Spleen (tissue), 11 donors: Measurements from ENCODE around the gene RCL1. TPM values are rescaled to one million over a fixed set of nuclear protein-coding genes. Genes with fewer than 3 reads are reported as not detected.

Source experiments
- DNase-seq: peaks from one replicate; pipeline ENCODE4 v3.0.0-alpha.2; 2020
- H3K27ac ChIP-seq, 8 donors: fragments of 200-600 bp; sonication (generic) in 7 of 8; 1 replicate in 4 of 8; 2 replicates in 4 of 8; pipeline versions ENCODE4 v1.5.0 to v1.8.0; 2016 to 2021; ENCODE audit warnings: inconsistent platforms in 4 of 8, mild to moderate bottlenecking in 4 of 8, moderate library complexity in 1 of 8
- H3K27me3 ChIP-seq, 7 donors: fragments of 200-600 bp; sonication (generic) in 6 of 7; replicated peaks in 1 of 7; 1 replicate in 4 of 7; 2 replicates in 3 of 7; pipeline versions ENCODE4 v1.5.0 to v1.8.0; 2016 to 2021; ENCODE audit warnings: inconsistent platforms in 3 of 7, mild to moderate bottlenecking in 1 of 7
- H3K36me3 ChIP-seq, 6 donors: fragments of 200-600 bp; sonication (generic) in 5 of 6; 1 replicate in 4 of 6; 2 replicates in 2 of 6; pipeline versions ENCODE4 v1.5.0 to v1.8.0; 2016 to 2021; ENCODE audit warnings: inconsistent platforms in 2 of 6
- H3K4me1 ChIP-seq, 6 donors: fragments of 200-600 bp; sonication (generic) in 5 of 6; 1 replicate in 3 of 6; 2 replicates in 3 of 6; pipeline versions ENCODE4 v1.5.0 to v1.8.0; 2016 to 2021; ENCODE audit warnings: inconsistent platforms in 3 of 6
- H3K4me3 ChIP-seq, 8 donors: fragments of 200-600 bp; sonication (generic) in 7 of 8; 1 replicate in 4 of 8; 2 replicates in 4 of 8; pipeline versions ENCODE4 v1.5.0 to v1.8.0; 2016 to 2021; ENCODE audit warnings: inconsistent platforms in 4 of 8, mild to moderate bottlenecking in 4 of 8, moderate library complexity in 2 of 8
- H3K9me3 ChIP-seq, 8 donors: fragments of 200-600 bp; sonication (generic) in 7 of 8; 1 replicate in 4 of 8; 2 replicates in 4 of 8; pipeline versions ENCODE4 v1.5.0 to v1.8.0; 2016 to 2021; ENCODE audit warnings: inconsistent platforms in 4 of 8
- CTCF ChIP-seq, 11 experiments: fragments of 200-600 bp in 7 of 11; fragments of 450-650 bp in 4 of 11; sonication (generic) in 4 of 11; IDR thresholded peaks in 8 of 11; conservative IDR thresholded peaks in 3 of 11; 1 replicate in 7 of 11; 2 replicates in 4 of 11; pipeline versions ENCODE4 v1.4.0 to v1.8.0; 2016 to 2021; ENCODE audit warnings: antibody characterized with exemption in 11 of 11, inconsistent platforms in 4 of 11, mild to moderate bottlenecking in 1 of 11
- POLR2A ChIP-seq, 3 donors: fragments of 450-650 bp; IDR thresholded peaks; one replicate each; pipeline ENCODE4 v1.5.1; 2017; ENCODE audit warnings: antibody characterized with exemption in 3 of 3, mild to moderate bottlenecking in 1 of 3
- POLR2AphosphoS5 ChIP-seq, 3 donors: sonication (generic); formaldehyde crosslinking; IDR thresholded peaks; one replicate each; pipeline ENCODE4 v1.5.1; 2017; ENCODE audit warnings: antibody characterized with exemption in 3 of 3
- WGBS, 5 donors: extraction: QIAGEN DNeasy Blood & Tissue Kit in 3 of 5; methylation state at CpG; one replicate each; pipeline versions ENCODE4 v1.1.5 to v1.1.7; 2013 to 2018; 5-methylcytosine and 5-hydroxymethylcytosine counted together
- intact Hi-C: fragments of 100-400 bp; cut with DNase I; formaldehyde crosslinking; loops from one replicate; pipeline ENCODE4 v1.15.0; 2023; ENCODE audit warnings: low total_unique reads
- polyA plus RNA-seq, 3 donors: library from polyadenylated mRNA; stranded (reverse); fragments of 200-250 nt; gene quantifications; one replicate each; pipeline ENCODE4 v1.2.1, GENCODE V29; 2013
- total RNA-seq, 7 donors: library from RNA; depleted of rRNA in 3 of 7; stranded (reverse); fragments of >200 nt in 3 of 7; fragmentation: NEBNext Ultra II Directional in 4 of 7; extraction: Animal tissue kit (Norgen Biotek cat#: 25700) in 4 of 7; gene quantifications; one replicate each; pipeline versions ENCODE4 v1.1.0 to v1.2.1, GENCODE V29; 2016 to 2021
- donor health status: healthy with polysubstance abuse.
- donor health status: DM: no; HTN: no; CAD: no; lungs with moderate emphysema.
- donor health status: DM: no; HTN: no; CAD: no.
- donor health status: Bipolar disorder and iron deficiency.
- donor health status: healthy.
- donor health status: DM: no; HTN: no; CAD: no.
- donor health status: DM: yes; HTN: yes; CAD: no.

Gene RCL1
- total and polyA plus RNA-seq, 10 donors = 11.8 to 29.4 (median 21.6) TPM

- Histone ChIP-seq H3K9me3 (no peaks in the 10 kb centered on the region), H3K27ac (no peak overlapping the region), H3K4me1 (peaks cover 0 to 9% (median 4%) of the 10 kb centered on the region in 6 donors), H3K4me3 (no peak overlapping the region), H3K27me3 (no peaks in the 10 kb centered on the region), H3K36me3 (peaks cover 0 to 51% (median 12%) of the 10 kb centered on the region in 6 donors)
- intact Hi-C loops = no loop called here
- no peak for DNase-seq
- WGBS, 5 donors = 79 to 92% (median 88%) methylated on average over 2 of the region's 2 CpGs
- TF ChIP-seq POLR2A (IDR thresholded peaks at IDR 0.05) = no peak
- no peak for TF ChIP-seq POLR2AphosphoS5 (IDR thresholded peaks at IDR 0.05)
- no peak for TF ChIP-seq CTCF (IDR thresholded peaks at IDR 0.05 in 8 of 11, conservative IDR thresholded peaks at IDR 0.05 in 3 of 11)
Measured at GRCh38 chr9:4828761-4829160, 36.0 kb downstream of the RCL1 start.

GRCh38 chr9:4829969-4830368, 37.2 kb downstream of the RCL1 start:
- TF ChIP-seq CTCF (IDR thresholded peaks at IDR 0.05 in 8 of 11, conservative IDR thresholded peaks at IDR 0.05 in 3 of 11) (no peak), POLR2A (IDR thresholded peaks at IDR 0.05) (no peak), POLR2AphosphoS5 (IDR thresholded peaks at IDR 0.05) (no peak)
- Histone ChIP-seq H3K27ac (no peak overlapping the region), H3K4me3 (no peak overlapping the region), H3K9me3 (no peaks in the 10 kb centered on the region), H3K4me1 (peaks cover 0 to 9% (median 2%) of the 10 kb centered on the region in 6 donors), H3K27me3 (no peaks in the 10 kb centered on the region), H3K36me3 (peaks cover 0 to 62% (median 15%) of the 10 kb centered on the region in 6 donors)
- 84 to 92% (median 88%) methylated on average over 1 of the region's 1 CpG for WGBS, 5 donors
- intact Hi-C loops = no loop called here
- no peak for DNase-seq

GRCh38 chr9:4830699-4831098, 38.0 kb downstream of the RCL1 start:
- no peaks in the 10 kb centered on the region for H3K27me3 ChIP-seq
- TF ChIP-seq POLR2A (IDR thresholded peaks at IDR 0.05) (no peak), POLR2AphosphoS5 (IDR thresholded peaks at IDR 0.05) (no peak)
- no peak overlapping the region for H3K4me3 ChIP-seq
- H3K36me3 ChIP-seq = peaks cover 0 to 69% (median 16%) of the 10 kb centered on the region in 6 donors
- H3K9me3 ChIP-seq = no peaks in the 10 kb centered on the region
- DNase-seq = no peak
- peaks cover 0 to 12% (median 2%) of the 10 kb centered on the region in 6 donors for H3K4me1 ChIP-seq
- no peak overlapping the region for H3K27ac ChIP-seq
- WGBS, 5 donors = 78 to 89% (median 80%) methylated on average over 5 of the region's 5 CpGs
- intact Hi-C loops = no loop called here

- H3K36me3 ChIP-seq = peaks cover 0 to 73% (median 16%) of the 10 kb centered on the region in 6 donors
- no peak overlapping the region for H3K4me3 ChIP-seq
- no peaks in the 10 kb centered on the region for H3K9me3 ChIP-seq
- TF ChIP-seq POLR2A (IDR thresholded peaks at IDR 0.05) (no peak), POLR2AphosphoS5 (IDR thresholded peaks at IDR 0.05) (no peak), CTCF (IDR thresholded peaks at IDR 0.05 in 8 of 11, conservative IDR thresholded peaks at IDR 0.05 in 3 of 11) (no peak)
- no peak for DNase-seq
- H3K27ac ChIP-seq = no peak overlapping the region
- intact Hi-C loops = no loop called here
- WGBS, 5 donors = 89 to 96% (median 95%) methylated on average over 5 of the region's 5 CpGs
- no peaks in the 10 kb centered on the region for H3K27me3 ChIP-seq
- H3K4me1 ChIP-seq = peaks cover 0 to 12% (median 2%) of the 10 kb centered on the region in 6 donors
Measured at GRCh38 chr9:4831119-4831518, 38.4 kb downstream of the RCL1 start.

- H3K4me1 ChIP-seq = peaks cover 0 to 12% (median 2%) of the 10 kb centered on the region in 6 donors
- H3K27me3 ChIP-seq = no peaks in the 10 kb centered on the region
- intact Hi-C loops = no loop called here
- no peaks in the 10 kb centered on the region for H3K9me3 ChIP-seq
- 70 to 88% (median 80%) methylated on average over 3 of the region's 3 CpGs for WGBS, 5 donors
- TF ChIP-seq CTCF (IDR thresholded peaks at IDR 0.05 in 8 of 11, conservative IDR thresholded peaks at IDR 0.05 in 3 of 11) = no peak
- TF ChIP-seq POLR2A (IDR thresholded peaks at IDR 0.05) = no peak
- no peak for DNase-seq
- peaks cover 0 to 74% (median 16%) of the 10 kb centered on the region in 6 donors for H3K36me3 ChIP-seq
- H3K4me3 ChIP-seq = no peak overlapping the region
- H3K27ac ChIP-seq = no peak overlapping the region
Measured at GRCh38 chr9:4831944-4832343, 39.2 kb downstream of the RCL1 start.
